NCI-H345 treated with DMSO at 0.1 percent for 48 hours (cell line): ENCODE measurements around the gene ENO3.
A peak's percentile ranks its signal among the peaks of the same experiment; 100 is the strongest.

ENCODE experiments used
- DNase-seq: peaks from one replicate; lab custom pipeline; 2025; ENCODE audit not compliant: unreplicated experiment; lab: John Stamatoyannopoulos, UW

Gene ENO3

GRCh38 chr17:4972752-4973151, 21.8 kb downstream of the ENO3 start:
- DNase-seq = no peak

- DNase-seq = no peak
Observed at GRCh38 chr17:4973256-4974114, 22.6 kb downstream of the ENO3 start.

DNA sequence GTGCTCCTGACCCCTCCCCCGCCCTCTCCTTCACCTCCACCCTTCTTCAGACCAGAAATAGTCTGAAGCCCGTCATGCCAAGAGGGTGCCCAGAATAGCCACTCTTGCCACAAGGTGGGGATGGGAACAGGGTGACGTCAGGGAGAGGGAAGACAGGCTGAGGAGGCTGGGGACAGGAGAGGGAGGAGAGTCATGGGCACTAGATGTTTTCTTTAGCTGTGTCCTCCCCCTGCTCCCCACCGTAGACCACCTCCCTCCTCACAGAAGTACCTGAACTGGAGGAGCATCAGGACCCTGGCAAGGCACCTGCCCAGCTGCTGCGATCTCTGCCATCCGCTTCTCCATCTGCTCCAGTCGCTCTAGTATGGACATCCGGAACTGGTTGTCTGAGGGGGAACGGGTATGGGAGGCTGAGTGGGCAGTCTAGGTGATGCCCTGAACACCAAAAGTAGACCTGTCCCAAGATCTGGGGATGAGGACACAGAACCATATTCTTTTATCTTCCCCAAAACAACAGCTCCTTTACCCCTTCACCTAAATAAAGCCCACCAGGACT, 23.3 kb downstream of the ENO3 start:
- DNase-seq = no peak

- no peak for DNase-seq
Observed at GRCh38 chr17:4978726-4979125, 27.8 kb downstream of the ENO3 start.

DNA sequence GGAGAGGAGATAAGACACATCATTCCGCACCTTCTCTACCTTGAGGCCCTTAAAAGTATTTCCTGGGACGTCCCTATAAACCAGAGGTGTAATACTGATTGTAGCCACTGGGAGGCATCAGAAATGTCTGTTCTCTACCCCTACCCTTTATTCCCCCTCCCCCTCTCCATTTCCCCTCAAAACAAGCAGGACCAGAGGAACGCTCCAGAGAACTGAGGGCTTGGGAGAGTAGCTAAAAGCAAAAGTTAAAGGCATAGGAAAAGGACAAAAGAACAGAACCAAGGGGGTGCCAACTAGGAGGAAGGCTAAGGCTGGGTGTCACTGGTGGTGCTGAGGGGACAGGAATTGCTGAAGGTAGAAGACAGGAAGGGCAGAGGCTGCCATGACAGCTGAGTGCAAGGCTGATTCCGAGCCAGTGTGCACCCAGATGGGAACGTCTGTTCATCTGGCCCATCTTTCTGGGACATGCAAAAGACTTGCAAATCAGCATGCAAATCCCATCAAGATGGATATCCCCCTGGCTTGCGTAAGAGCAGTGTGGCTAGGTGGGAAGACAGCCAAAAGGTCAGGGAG, 29.8 kb downstream of the ENO3 start:
- DNase-seq = no peak

- DNase-seq = no peak
Observed at GRCh38 chr17:4982305-4982704, 31.4 kb downstream of the ENO3 start.

- no peak for DNase-seq
Observed at GRCh38 chr17:4986403-4986802, 35.5 kb downstream of the ENO3 start.

DNA sequence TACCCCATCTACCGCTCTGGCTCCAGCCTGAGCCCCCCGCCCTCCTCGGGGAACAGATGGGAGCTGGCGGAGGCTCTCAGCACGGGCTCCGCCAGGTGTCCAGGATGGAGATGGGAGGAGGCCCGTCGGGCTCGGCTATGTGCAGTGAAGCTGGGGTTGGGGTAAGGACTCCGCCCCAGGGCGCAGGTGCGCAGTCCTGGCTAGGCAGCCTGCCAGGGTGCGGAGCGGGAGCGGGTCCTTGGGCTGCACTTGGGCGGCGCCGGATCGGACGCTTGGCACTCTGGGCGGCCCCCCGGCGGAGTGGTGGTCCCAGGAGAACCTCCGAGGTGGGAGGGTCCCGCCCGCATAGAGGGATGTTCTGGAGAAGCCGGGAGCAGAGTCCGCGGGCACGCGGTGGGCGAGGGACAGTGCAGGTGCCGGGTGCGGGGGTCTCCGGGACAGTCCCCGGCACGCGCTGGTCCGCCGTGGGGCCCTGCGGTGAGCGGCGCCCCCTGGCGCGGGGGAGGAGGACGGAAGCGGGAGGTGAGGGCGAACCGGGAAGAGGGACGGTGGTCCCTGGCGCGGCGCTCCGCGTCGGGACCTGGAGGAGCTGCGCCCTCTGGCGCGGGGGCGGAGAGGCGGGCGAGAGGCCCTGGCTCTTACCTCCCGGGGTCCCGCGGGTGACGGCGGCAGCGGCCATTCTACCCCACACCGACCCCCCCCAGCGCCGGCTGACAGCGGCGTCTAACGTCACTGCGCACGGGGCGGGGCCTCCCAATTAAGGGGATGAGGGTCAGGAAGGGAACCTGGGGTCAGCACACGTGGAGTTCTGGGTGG, 36.2 kb downstream of the ENO3 start, which contains the start of gene CAMTA2:
Gene CAMTA2 (minus strand): TSS at position 725 of the 816 bp plus-strand sequence. CDS start 1,453 bp downstream, outside the sequence.
- peak; percentile 35 for DNase-seq

- DNase-seq = no peak
Observed at GRCh38 chr17:4987767-4988567, 37.0 kb downstream of the ENO3 start.

GRCh38 chr17:4994081-4994595, 43.2 kb downstream of the ENO3 start:
- DNase-seq = no peak

DNA sequence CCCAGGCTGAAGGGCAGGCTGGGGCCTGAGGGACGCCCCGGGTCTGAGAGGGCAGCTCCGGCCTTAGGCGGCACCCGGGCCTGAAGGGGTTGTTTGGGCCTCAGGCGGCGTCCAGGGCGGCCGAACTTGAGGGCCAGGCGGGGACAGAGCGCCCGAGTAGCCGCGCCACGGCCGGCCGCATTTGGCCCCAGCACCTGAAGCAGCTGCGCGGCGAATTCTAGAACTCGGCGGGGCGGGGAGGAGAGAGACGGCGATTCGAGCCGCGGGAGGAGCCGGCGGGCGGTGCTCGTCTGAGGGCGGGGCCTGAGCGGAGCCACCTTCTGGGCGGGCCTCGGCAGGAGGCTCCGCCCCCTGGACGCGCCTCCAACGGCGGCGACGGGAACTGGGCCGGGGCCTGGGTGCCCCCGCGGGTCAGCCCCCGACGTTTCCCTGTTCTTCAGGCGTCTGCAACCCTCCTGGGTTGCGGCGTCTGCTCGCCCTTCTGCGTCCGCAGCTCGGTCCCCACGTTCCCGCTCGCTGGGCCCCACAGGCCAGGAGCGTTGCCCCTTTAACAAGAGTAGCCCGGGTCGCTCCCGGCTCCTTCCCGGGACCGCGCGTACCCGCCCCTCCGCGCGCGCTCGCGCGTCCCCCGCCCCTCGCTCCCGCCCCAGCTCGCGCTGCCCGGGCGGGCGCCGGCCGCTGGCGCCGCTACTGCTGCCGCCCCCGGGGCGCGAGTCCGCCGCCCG, 46.5 kb downstream of the ENO3 start, which contains the start of the genes INCA1 and KIF1C:
Gene INCA1 (minus strand): TSS at position 221 of the 725 bp plus-strand sequence. CDS start 3,085 bp downstream, outside the sequence.
Gene KIF1C (plus strand): TSS at position 649 of the 725 bp plus-strand sequence. CDS start 2,297 bp downstream, outside the sequence.
- DNase-seq = peak; percentile 60

- DNase-seq = no peak
Observed at GRCh38 chr17:4998027-4998731, 47.3 kb downstream of the ENO3 start.

GRCh38 chr17:4998732-4999429, 48.0 kb downstream of the ENO3 start:
- DNase-seq = no peak

GRCh38 chr17:4999430-5000093, 48.6 kb downstream of the ENO3 start:
- DNase-seq = no peak

GRCh38 chr17:5000237-5000639, 49.3 kb downstream of the ENO3 start:
- no peak for DNase-seq

DNA sequence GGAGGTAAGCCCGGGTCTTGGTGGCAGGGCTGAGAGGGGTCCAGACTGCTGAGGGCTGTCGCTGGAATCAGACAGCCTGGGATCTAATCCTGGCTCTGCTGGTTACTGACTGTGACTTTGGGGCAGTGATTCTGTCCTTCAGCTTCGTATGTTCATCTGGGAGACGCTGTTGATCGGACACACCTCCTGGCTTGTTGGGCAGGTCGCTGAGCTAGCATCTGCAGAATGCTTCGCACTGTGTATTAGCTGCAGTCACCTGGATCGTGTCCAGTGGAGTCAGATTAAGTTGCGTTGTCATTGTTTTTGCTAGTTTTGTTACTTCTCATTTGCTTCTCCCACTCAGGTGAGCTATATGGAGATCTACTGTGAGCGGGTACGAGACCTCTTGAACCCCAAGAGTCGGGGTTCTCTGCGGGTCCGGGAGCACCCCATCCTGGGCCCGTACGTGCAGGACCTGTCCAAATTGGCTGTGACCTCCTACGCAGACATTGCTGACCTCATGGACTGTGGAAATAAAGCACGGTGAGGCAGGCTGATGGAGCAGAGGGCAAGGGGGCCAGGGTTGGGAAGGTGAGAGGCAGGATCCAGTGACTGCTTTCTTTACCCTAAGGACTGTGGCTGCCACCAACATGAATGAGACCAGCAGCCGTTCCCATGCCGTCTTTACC, 51.3 kb downstream of the ENO3 start:
- no peak for DNase-seq
